Thoracic aorta (tissue), 2 donors: ENCODE results near the gene MCHR1. TPM values are rescaled to one million over a fixed set of nuclear protein-coding genes. Genes with fewer than 3 reads are reported as not detected.
"Not testable (repeated sequence)": the region's sequence is repeated elsewhere in the genome, so short reads cannot be mapped to it uniquely, and the experiment has no call there.

Experiments
- ATAC-seq: fragments of 150-250 bp; one replicate; pipeline ENCODE4 v1.8.0; 2017; ENCODE audit warnings: low read depth; ENCODE audit not compliant: insufficient number of reproducible peaks, low FRiP score
- DNase-seq: peaks from one replicate; pipeline ENCODE4 v3.0.0-alpha.2; 2020; ENCODE audit warnings: low spot score
- H3K27ac ChIP-seq, 2 donors: fragments of 200-600 bp; sonication (generic); 1 replicate in 1 of 2; 2 replicates in 1 of 2; pipeline ENCODE4 v1.5.1; 2016; ENCODE audit warnings: mild to moderate bottlenecking in 2 of 2, moderate library complexity in 2 of 2
- H3K27me3 ChIP-seq: fragments of 200-600 bp; sonication (generic); replicated peaks from 2 replicates; pipeline ENCODE4 v1.6.0; 2016; ENCODE audit warnings: mild to moderate bottlenecking; ENCODE audit not compliant: insufficient read depth
- H3K36me3 ChIP-seq: fragments of 200-600 bp; sonication (generic); one replicate; pipeline ENCODE4 v1.5.1; 2016
- H3K4me1 ChIP-seq, 2 donors: fragments of 200-600 bp; sonication (generic); 1 replicate in 1 of 2; 2 replicates in 1 of 2; pipeline versions ENCODE4 v1.5.1 to v1.6.0; 2016; ENCODE audit warnings: low read depth in 2 of 2, mild to moderate bottlenecking in 1 of 2; ENCODE audit not compliant: control insufficient read depth in 1 of 2
- H3K4me3 ChIP-seq: fragments of 200-600 bp; sonication (generic); 2 replicates; pipeline ENCODE4 v1.5.1; 2016; ENCODE audit warnings: mild to moderate bottlenecking
- H3K9me3 ChIP-seq: fragments of 200-600 bp; sonication (generic); 2 replicates; pipeline ENCODE4 v1.5.1; 2016
- CTCF ChIP-seq: fragments of 200-600 bp; sonication (generic); IDR thresholded peaks from one replicate; pipeline ENCODE4 v1.5.1; 2019; ENCODE audit warnings: antibody characterized with exemption
- total RNA-seq, 2 donors: library from RNA; depleted of rRNA; stranded (reverse); fragments of >200 nt; gene quantifications; one replicate each; pipeline versions ENCODE4 v1.1.0 to v1.2.3, GENCODE V29; 2016

The MCHR1 gene
- total RNA-seq, 2 donors from 2014 or later, result 0.41 TPM; not detected in 1

- Histone ChIP-seq H3K4me1 (peaks cover 7 to 34% of the 10 kb centered on the region in 2 donors), H3K4me3 (no peak overlapping the region), H3K36me3 (no peaks in the 10 kb centered on the region), H3K9me3 (no peaks in the 10 kb centered on the region), H3K27ac (peak overlapping the region in 1 of 2 donors; percentile 74), H3K27me3 (no peaks in the 10 kb centered on the region)
- TF ChIP-seq CTCF, result no peak
- ATAC-seq (no peak), DNase-seq (no peak)
These were observed 33.0 kb downstream of the MCHR1 start for GRCh38 chr22:40712311-40712710.

GRCh38 chr22:40714499-40715337 lies 35.4 kb downstream of the MCHR1 start:
- Histone ChIP-seq H3K27me3 (no peaks in the 10 kb centered on the region), H3K4me3 (no peak overlapping the region), H3K4me1 (peaks cover 6 to 26% of the 10 kb centered on the region in 2 donors), H3K9me3 (no peaks in the 10 kb centered on the region), H3K27ac (no peak overlapping the region), H3K36me3 (no peaks in the 10 kb centered on the region)
- ATAC-seq (no peak), DNase-seq (no peak)
- TF ChIP-seq CTCF, result no peak

GRCh38 chr22:40716116-40716515 lies 36.8 kb downstream of the MCHR1 start:
- Histone ChIP-seq H3K4me1 (peaks cover 5 to 21% of the 10 kb centered on the region in 2 donors), H3K9me3 (no peaks in the 10 kb centered on the region), H3K27me3 (no peaks in the 10 kb centered on the region), H3K36me3 (no peaks in the 10 kb centered on the region), H3K27ac (no peak overlapping the region), H3K4me3 (no peak overlapping the region)
- DNase-seq (no peak), ATAC-seq (no peak)
- no peak for TF ChIP-seq CTCF

GRCh38 chr22:40717657-40718056 lies 38.4 kb downstream of the MCHR1 start:
- H3K4me3 ChIP-seq, ATAC-seq, H3K27me3 ChIP-seq, H3K36me3 ChIP-seq, DNase-seq, H3K9me3 ChIP-seq, H3K27ac ChIP-seq: not testable (repeated sequence)
- H3K4me1 ChIP-seq, result peaks cover 3 to 14% of the 10 kb centered on the region in 2 donors

- Histone ChIP-seq H3K9me3 (no peaks in the 10 kb centered on the region), H3K4me1 (peaks cover 3 to 14% of the 10 kb centered on the region in 2 donors), H3K36me3 (no peaks in the 10 kb centered on the region), H3K27me3 (no peaks in the 10 kb centered on the region), H3K4me3 (no peak overlapping the region), H3K27ac (no peak overlapping the region)
- no peak for TF ChIP-seq CTCF
- DNase-seq (no peak), ATAC-seq (no peak)
These were observed 39.2 kb downstream of the MCHR1 start for GRCh38 chr22:40718250-40719204.
